Central memory CD8-positive, alpha-beta T cell (primary cell): ENCODE data around the gene EXOC6B.

ENCODE experiments used
- ATAC-seq: fragments of 150-1000 bp; cut with Tn5 transposase; replicated peaks from 2 replicates; pipeline ENCODE4 v1.10.0; 2022; ENCODE audit warnings: mild to moderate bottlenecking, moderate FRiP score, moderate number of reproducible peaks; ENCODE audit not compliant: poor library complexity, severe bottlenecking; ENCODE audit errors: extremely low read depth
- DNase-seq, 2 donors: peaks; one replicate each; pipeline ENCODE4 v3.0.0; 2021; ENCODE audit warnings: low spot score in 2 of 2
- H3K27ac Mint-ChIP-seq: one replicate; pipeline ENCODE4 v1.8.0; 2022; ENCODE audit warnings: low read depth, mild to moderate bottlenecking, moderate library complexity, mixed read lengths
- H3K27me3 Mint-ChIP-seq: one replicate; pipeline ENCODE4 v1.8.0; 2022; ENCODE audit warnings: mixed read lengths
- H3K36me3 Mint-ChIP-seq: one replicate; pipeline ENCODE4 v1.8.0; 2022; ENCODE audit warnings: mild to moderate bottlenecking, moderate library complexity, mixed read lengths; ENCODE audit not compliant: insufficient read depth
- H3K4me1 Mint-ChIP-seq: one replicate; pipeline ENCODE4 v1.8.0; 2022; ENCODE audit warnings: mixed read lengths
- H3K4me3 Mint-ChIP-seq: one replicate; pipeline ENCODE4 v1.8.0; 2022; ENCODE audit warnings: mild to moderate bottlenecking, moderate library complexity, mixed read lengths
- H3K9me3 Mint-ChIP-seq: one replicate; pipeline ENCODE4 v1.8.0; 2022; ENCODE audit warnings: mixed read lengths

The EXOC6B gene

GRCh38 chr2:72712304-72712703 is 113.5 kb downstream of the EXOC6B start:
- Mint-ChIP-seq H3K27me3 (no peaks in the 10 kb centered on the region), H3K9me3 (no peaks in the 10 kb centered on the region), H3K4me3 (no peak overlapping the region), H3K27ac (no peak overlapping the region), H3K4me1 (no peaks in the 10 kb centered on the region), H3K36me3 (peaks cover 4% of the 10 kb centered on the region)
- DNase-seq (no peak), ATAC-seq (no peak)

GRCh38 chr2:72710418-72711152 is 115.2 kb downstream of the EXOC6B start:
- DNase-seq (no peak), ATAC-seq (no peak)
- Mint-ChIP-seq H3K36me3 (peaks cover 4% of the 10 kb centered on the region), H3K4me1 (no peaks in the 10 kb centered on the region), H3K4me3 (no peak overlapping the region), H3K27me3 (no peaks in the 10 kb centered on the region), H3K27ac (no peak overlapping the region), H3K9me3 (no peaks in the 10 kb centered on the region)

- Mint-ChIP-seq H3K27me3 (no peaks in the 10 kb centered on the region), H3K27ac (no peak overlapping the region), H3K9me3 (no peaks in the 10 kb centered on the region), H3K4me1 (no peaks in the 10 kb centered on the region), H3K4me3 (no peak overlapping the region), H3K36me3 (peaks cover 2% of the 10 kb centered on the region)
- DNase-seq (no peak), ATAC-seq (no peak)
These were observed 117.6 kb downstream of the EXOC6B start for GRCh38 chr2:72708236-72708635.

- Mint-ChIP-seq H3K36me3 (peaks cover 7% of the 10 kb centered on the region), H3K4me3 (no peak overlapping the region)
- ATAC-seq = no peak
These were observed 127.5 kb downstream of the EXOC6B start for GRCh38 chr2:72698300-72698699.

GRCh38 chr2:72696559-72696958 is 129.3 kb downstream of the EXOC6B start:
- H3K4me1 Mint-ChIP-seq = peaks cover 5% of the 10 kb centered on the region
- H3K27me3 Mint-ChIP-seq = no peaks in the 10 kb centered on the region
- H3K4me3 Mint-ChIP-seq = no peak overlapping the region
- H3K9me3 Mint-ChIP-seq = no peaks in the 10 kb centered on the region
- peaks cover 7% of the 10 kb centered on the region for H3K36me3 Mint-ChIP-seq
- no peak overlapping the region for H3K27ac Mint-ChIP-seq
- ATAC-seq = no peak
- DNase-seq = no peak

More at GRCh38 chr2:72698300-72698699, 127.5 kb downstream of the EXOC6B start:
- DNase-seq = no peak
- Mint-ChIP-seq H3K27ac (no peak overlapping the region), H3K9me3 (no peaks in the 10 kb centered on the region), H3K4me1 (peaks cover 5% of the 10 kb centered on the region), H3K27me3 (no peaks in the 10 kb centered on the region)

GRCh38 chr2:72695676-72696075 is 130.2 kb downstream of the EXOC6B start:
- DNase-seq (no peak), ATAC-seq (no peak)
- no peaks in the 10 kb centered on the region for H3K9me3 Mint-ChIP-seq
- H3K27me3 Mint-ChIP-seq = no peaks in the 10 kb centered on the region
- peaks cover 5% of the 10 kb centered on the region for H3K4me1 Mint-ChIP-seq
- peaks cover 6% of the 10 kb centered on the region for H3K36me3 Mint-ChIP-seq
- H3K27ac Mint-ChIP-seq = no peak overlapping the region
- H3K4me3 Mint-ChIP-seq = no peak overlapping the region

GRCh38 chr2:72694715-72695496 is 130.9 kb downstream of the EXOC6B start:
- H3K27ac Mint-ChIP-seq = no peak overlapping the region
- H3K4me1 Mint-ChIP-seq = peaks cover 5% of the 10 kb centered on the region
- DNase-seq = no peak
- no peaks in the 10 kb centered on the region for H3K27me3 Mint-ChIP-seq
- peaks cover 3% of the 10 kb centered on the region for H3K36me3 Mint-ChIP-seq
- H3K9me3 Mint-ChIP-seq = no peaks in the 10 kb centered on the region
- no peak for ATAC-seq
- H3K4me3 Mint-ChIP-seq = no peak overlapping the region

GRCh38 chr2:72689579-72690195 is 136.1 kb downstream of the EXOC6B start:
- DNase-seq (no peak), ATAC-seq (no peak)
- Mint-ChIP-seq H3K27ac (no peak overlapping the region), H3K4me3 (no peak overlapping the region), H3K36me3 (peaks cover 2% of the 10 kb centered on the region), H3K4me1 (peaks cover 5% of the 10 kb centered on the region), H3K9me3 (no peaks in the 10 kb centered on the region), H3K27me3 (no peaks in the 10 kb centered on the region)

- Mint-ChIP-seq H3K4me1 (no peaks in the 10 kb centered on the region), H3K27me3 (no peaks in the 10 kb centered on the region), H3K4me3 (no peak overlapping the region), H3K27ac (no peak overlapping the region), H3K36me3 (no peaks in the 10 kb centered on the region), H3K9me3 (no peaks in the 10 kb centered on the region)
- no peak for ATAC-seq
- DNase-seq = no peak
These were observed 140.1 kb downstream of the EXOC6B start for GRCh38 chr2:72685638-72686213.

- H3K4me1 Mint-ChIP-seq = peaks cover 18% of the 10 kb centered on the region
- no peak for DNase-seq
These were observed 143.8 kb downstream of the EXOC6B start for GRCh38 chr2:72682061-72682460.

GRCh38 chr2:72681016-72681995 is 144.5 kb downstream of the EXOC6B start:
- no peaks in the 10 kb centered on the region for H3K27me3 Mint-ChIP-seq
- H3K9me3 Mint-ChIP-seq = no peaks in the 10 kb centered on the region
- DNase-seq (no peak), ATAC-seq (no peak)
- no peaks in the 10 kb centered on the region for H3K36me3 Mint-ChIP-seq
- no peak overlapping the region for H3K4me3 Mint-ChIP-seq
- peaks cover 24% of the 10 kb centered on the region for H3K4me1 Mint-ChIP-seq
- no peak overlapping the region for H3K27ac Mint-ChIP-seq

More at GRCh38 chr2:72682061-72682460, 143.8 kb downstream of the EXOC6B start:
- Mint-ChIP-seq H3K9me3 (no peaks in the 10 kb centered on the region), H3K27ac (no peak overlapping the region), H3K4me3 (no peak overlapping the region), H3K27me3 (no peaks in the 10 kb centered on the region), H3K36me3 (no peaks in the 10 kb centered on the region)
- no peak for ATAC-seq

GRCh38 chr2:72678024-72678423 is 147.8 kb downstream of the EXOC6B start:
- Mint-ChIP-seq H3K9me3 (no peaks in the 10 kb centered on the region), H3K4me3 (no peak overlapping the region), H3K4me1 (peaks cover 24% of the 10 kb centered on the region), H3K27me3 (no peaks in the 10 kb centered on the region), H3K27ac (no peak overlapping the region), H3K36me3 (no peaks in the 10 kb centered on the region)
- DNase-seq (no peak), ATAC-seq (no peak)
